Measurements from ENCODE around the gene UBE2E2.

DNA sequence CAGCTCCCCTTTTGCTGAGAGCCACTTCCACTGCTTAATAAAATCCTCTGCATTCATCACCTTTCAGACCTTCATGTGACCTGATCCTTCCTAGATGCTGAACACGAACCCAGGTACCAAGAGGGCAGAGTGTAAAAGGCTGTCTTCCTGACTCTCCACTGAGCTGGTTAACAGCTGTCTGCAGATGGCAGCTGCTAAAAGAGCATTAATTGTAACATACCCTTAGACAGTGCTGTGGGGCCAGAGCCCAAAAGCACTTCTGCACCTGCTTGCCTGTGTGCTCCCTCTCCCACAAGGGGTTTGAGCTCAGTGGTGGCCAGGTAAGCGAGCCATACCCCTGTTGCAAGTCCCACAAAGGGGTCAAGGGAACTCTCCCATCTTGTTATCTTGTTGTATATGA, 187.3 kb downstream of the UBE2E2 start:
- TF ChIP-seq EZH2 (IDR thresholded peaks at IDR 0.05; ENCODE audit: insufficient read depth, poor library complexity, severe bottlenecking) (no peak), EZH2phosphoT487 (IDR thresholded peaks at IDR 0.05; ENCODE audit: insufficient read depth, low read depth) (no peak)
